H1 (cell line): Measurements from ENCODE around the gene AAK1. TPM values are rescaled to one million over a fixed set of nuclear protein-coding genes. Genes with fewer than 3 reads are reported as not detected.

ENCODE experiments used
- BCL11A ChIP-seq, 2 experiments: IDR thresholded peaks; one replicate each; pipeline ENCODE4 v1.6.1; 2011; ENCODE audit warnings: low read depth in 2 of 2, low read length in 2 of 2, mild to moderate bottlenecking in 2 of 2
- EGR1 ChIP-seq: IDR thresholded peaks from 2 replicates; pipeline ENCODE4 v1.6.1; 2011; ENCODE audit warnings: low read depth, low read length, borderline replicate concordance
- GTF2F1 ChIP-seq: IDR thresholded peaks from 2 replicates; pipeline ENCODE4 v1.6.1; 2012; ENCODE audit warnings: low read depth, low read length, improper control_type of control experiment, borderline replicate concordance
- POLR2A ChIP-seq, 2 experiments: IDR thresholded peaks; 1 replicate in 1 of 2; 2 replicates in 1 of 2; pipeline ENCODE4 v1.6.1; 2011; ENCODE audit warnings: low read depth in 2 of 2, low read length in 2 of 2, mild to moderate bottlenecking in 2 of 2; ENCODE audit errors: control extremely low read depth in 1 of 2
- RBBP5 ChIP-seq: IDR thresholded peaks from 2 replicates; pipeline ENCODE4 v1.7.1; 2012; ENCODE audit warnings: low read depth, mild to moderate bottlenecking, inconsistent platforms, low read length, moderate library complexity, borderline replicate concordance
- SAP30 ChIP-seq: fragments of 300-600 bp; sonication (generic); IDR thresholded peaks from 2 replicates; pipeline ENCODE4 v1.7.1; 2012; ENCODE audit warnings: low read length, moderate library complexity, mild to moderate bottlenecking, inconsistent platforms; ENCODE audit not compliant: insufficient read depth, insufficient replicate concordance
- TAF7 ChIP-seq: optimal IDR thresholded peaks from 2 replicates; pipeline ENCODE3; 2011; ENCODE audit warnings: low read depth, mild to moderate bottlenecking, inconsistent platforms, low read length, moderate library complexity, borderline replicate concordance
- YY1 ChIP-seq: IDR thresholded peaks from 2 replicates; pipeline ENCODE4 v1.6.1; 2011; ENCODE audit warnings: low read depth, mild to moderate bottlenecking, low read length
- polyA plus RNA-seq, 7 experiments: library from polyadenylated mRNA; depleted of rRNA in 3 of 7; stranded (reverse) in 5 of 7; unstranded in 2 of 7; fragments of >200 nt in 5 of 7; fragments of 200-250 nt in 2 of 7; gene quantifications; 1 replicate in 5 of 7; 2 replicates in 1 of 7; 4 replicates in 1 of 7; pipeline versions ENCODE4 v1.2.1 to v1.2.3, GENCODE V29; 2011 to 2013; ENCODE audit warnings: missing spikeins in 2 of 7, mixed read lengths in 2 of 7
- total RNA-seq: library from RNA; stranded (reverse); fragmentation: NEBNext Ultra II Directional; extraction: Animal tissue kit (Norgen Biotek cat#: 25700); gene quantifications from 2 replicates; pipeline ENCODE4 v1.2.1, GENCODE V29; 2021

The AAK1 gene
- total and polyA plus RNA-seq, 2 of the 8 experiments (the other 6 are each of a cell fraction or from before 2014, with no cell fraction given), result 10.0 to 40.5 TPM

DNA sequence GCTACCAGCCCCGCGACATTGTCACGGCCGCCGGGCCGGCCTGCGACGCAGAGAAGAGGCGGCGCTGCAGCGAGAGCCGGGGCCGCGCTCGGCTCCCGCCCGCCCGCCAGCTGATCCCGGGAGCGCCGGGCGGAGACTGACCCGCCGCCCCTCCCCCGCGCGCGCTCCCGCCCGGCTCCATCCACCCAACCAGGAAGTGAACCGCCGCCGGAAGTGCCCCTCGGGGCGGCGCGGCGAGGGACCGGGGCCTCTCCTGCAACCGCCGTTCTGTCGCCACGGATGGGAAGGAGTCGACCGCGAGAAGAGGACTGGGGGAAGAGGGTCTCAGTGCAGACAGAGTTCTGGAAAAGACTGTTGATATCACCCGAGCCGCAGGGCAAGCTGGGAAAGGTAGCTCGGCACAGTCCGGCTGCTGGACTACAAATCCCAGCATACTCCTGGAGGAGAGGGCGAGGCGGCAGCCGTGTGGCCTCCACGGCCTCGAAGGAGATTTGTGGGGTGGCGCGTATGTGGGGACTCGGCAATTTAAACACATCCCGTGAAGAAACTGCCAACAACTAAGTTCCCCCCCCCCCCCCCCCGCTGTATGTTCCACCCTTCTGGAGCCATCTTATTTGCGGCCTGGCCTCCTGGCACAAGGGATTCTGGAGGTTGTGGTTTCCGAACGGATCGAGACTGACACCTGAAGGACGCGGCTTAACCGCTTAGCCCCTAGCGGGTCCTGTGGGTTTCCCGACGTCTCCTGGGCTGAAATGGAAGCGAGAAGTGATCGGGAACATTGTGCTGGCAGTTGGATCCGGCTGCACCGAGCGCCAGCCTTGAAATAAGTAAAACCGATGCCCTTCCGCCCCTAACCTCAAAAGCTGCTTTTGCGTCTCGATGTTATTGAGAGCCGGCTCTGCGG is at the start of gene AAK1 (continued):
- TF ChIP-seq RBBP5, result peak; percentile 97; the same call in 1 of the 2 replicates
- no peak for TF ChIP-seq GTF2F1
- TF ChIP-seq EGR1, result 0 out of 2 replicates have a peak, but pooled peaks have one; percentile 23
- peak; percentile 19; the same call in 1 of the 2 replicates for TF ChIP-seq YY1
- no peak for TF ChIP-seq BCL11A (IDR thresholded peaks at IDR 0.05; ENCODE audit: low read depth in 2 of 2, low read length in 2 of 2)
- TF ChIP-seq TAF7, result peak; percentile 71
- TF ChIP-seq POLR2A (IDR thresholded peaks at IDR 0.05; ENCODE audit: control extremely low read depth in 1 of 2, low read depth in 2 of 2, low read length in 2 of 2), result peak in 1 of 2 experiments; percentile 51; a peak in 2 of 3 replicates
- no peak for TF ChIP-seq SAP30
